Ovary (tissue), 9 donors: ENCODE results near the gene RAB29. TPM values are rescaled to one million over a fixed set of nuclear protein-coding genes. Genes with fewer than 3 reads are reported as not detected.
"Not testable (repeated sequence)": the region's sequence is repeated elsewhere in the genome, so short reads cannot be mapped to it uniquely, and the experiment has no call there.

ENCODE experiments used
- DNase-seq, 5 donors: peaks; one replicate each; pipeline ENCODE4 v3.0.0-alpha.2; 2019 to 2020
- H3K27ac ChIP-seq, 2 donors: fragments of 200-600 bp; one replicate each; pipeline versions ENCODE4 v1.5.1 to v1.8.0; 2019 to 2022
- H3K27me3 ChIP-seq: fragments of 200-600 bp; one replicate; pipeline ENCODE4 v1.8.0; 2022
- H3K36me3 ChIP-seq: fragments of 200-600 bp; sonication (generic); one replicate; pipeline ENCODE4 v1.5.1; 2019
- H3K4me1 ChIP-seq: one replicate; pipeline ENCODE4 v1.8.1; 2013; ENCODE audit warnings: mild to moderate bottlenecking, moderate library complexity; ENCODE audit not compliant: insufficient read depth
- H3K4me3 ChIP-seq: fragments of 200-600 bp; sonication (generic); one replicate; pipeline ENCODE4 v1.5.1; 2017
- H3K9me3 ChIP-seq, 2 donors: fragments of 200-600 bp in 1 of 2; sonication (generic) in 1 of 2; one replicate each; pipeline versions ENCODE4 v1.5.1 to v1.8.1; 2013 to 2019; ENCODE audit warnings: mild to moderate bottlenecking in 1 of 2, moderate library complexity in 1 of 2
- CTCF ChIP-seq, 3 donors: fragments of 450-650 bp in 2 of 3; fragments of 200-600 bp in 1 of 3; IDR thresholded peaks; one replicate each; pipeline versions ENCODE4 v1.5.1 to v1.8.0; 2016 to 2022; ENCODE audit warnings: antibody characterized with exemption in 3 of 3, mild to moderate bottlenecking in 1 of 3
- EP300 ChIP-seq: sonication (generic); formaldehyde crosslinking; IDR thresholded peaks from one replicate; pipeline ENCODE4 v1.6.1; 2017; ENCODE audit warnings: antibody characterized with exemption
- POLR2A ChIP-seq: fragments of 450-650 bp; IDR thresholded peaks from one replicate; pipeline ENCODE4 v1.6.1; 2017; ENCODE audit warnings: antibody characterized with exemption, mild to moderate bottlenecking, moderate library complexity
- WGBS, 3 donors: extraction: QIAGEN DNeasy Blood & Tissue Kit in 1 of 3; methylation state at CpG; one replicate each; pipeline versions ENCODE4 v1.1.5 to v1.1.7; 2013 to 2017; 5-methylcytosine and 5-hydroxymethylcytosine counted together
- intact Hi-C, 4 donors: fragments of 100-400 bp; cut with DNase I; formaldehyde crosslinking; loops; one replicate each; pipeline versions ENCODE4 v1.11.0 to v1.15.1; 2022 to 2023
- polyA plus RNA-seq, 2 donors: library from polyadenylated mRNA; stranded (reverse); fragments of 200-250 nt in 1 of 2; fragments of 350-450 nt in 1 of 2; fragmentation: Illumina TruSeq in 1 of 2; extraction: RNeasy Lipid Tissue Mini Kit (QIAGEN cat#74804) in 1 of 2; gene quantifications; one replicate each; pipeline ENCODE4 v1.2.3, GENCODE V29; 2013 to 2014
- total RNA-seq, 7 donors: library from RNA; depleted of rRNA in 2 of 7; stranded (reverse); fragments of >200 nt in 2 of 7; fragmentation: NEBNext Ultra II Directional in 3 of 7; extraction: Animal tissue kit (Norgen Biotek cat#: 25700) in 3 of 7; gene quantifications; one replicate each; pipeline versions ENCODE4 v1.1.0 to v1.2.4, GENCODE V29; 2016 to 2023
- donor health status: DM: no; HTN: no; CAD: no; lungs with moderate emphysema.
- donor health status: DM: no; HTN: no; CAD: no.
- donor health status: Bipolar disorder and iron deficiency.
- donor health status: DM: yes; HTN: yes; CAD: no.
- donor health status: DM: no; HTN: no; CAD: no.
- donor health status: DM: yes; HTN: yes; CAD: no.

Gene RAB29
- total and polyA plus RNA-seq, 9 donors = 7.2 to 16.4 (median 10.1) TPM

- intact Hi-C loops = no loop called here
- WGBS, 3 donors = 84 to 87% (median 85%) methylated on average over 2 of the region's 2 CpGs
- TF ChIP-seq CTCF (IDR thresholded peaks at IDR 0.05) (no peak), EP300 (no peak), POLR2A (no peak)
- Histone ChIP-seq H3K4me1 (no peaks in the 10 kb centered on the region), H3K4me3 (no peak overlapping the region), H3K27ac (no peak overlapping the region), H3K36me3 (no peaks in the 10 kb centered on the region), H3K9me3 (no peaks in the 10 kb centered on the region), H3K27me3 (no peaks in the 10 kb centered on the region)
- no peak for DNase-seq
Observed at GRCh38 chr1:205733438-205734175, 41.7 kb downstream of the RAB29 start.

GRCh38 chr1:205729945-205730610 is 45.2 kb downstream of the RAB29 start:
- DNase-seq = no peak
- intact Hi-C loops = no loop called here
- Histone ChIP-seq H3K4me3 (no peak overlapping the region), H3K27me3 (no peaks in the 10 kb centered on the region), H3K4me1 (no peaks in the 10 kb centered on the region), H3K36me3 (no peaks in the 10 kb centered on the region), H3K27ac (no peak overlapping the region), H3K9me3 (no peaks in the 10 kb centered on the region)
- no peak for TF ChIP-seq EP300
- no peak for TF ChIP-seq POLR2A
- TF ChIP-seq CTCF (IDR thresholded peaks at IDR 0.05) = no peak
- 88 to 94% (median 92%) methylated on average over 9 of the region's 9 CpGs for WGBS, 3 donors

GRCh38 chr1:205726619-205727125 is 48.6 kb downstream of the RAB29 start:
- 72 to 83% (median 73%) methylated on average over 4 of the region's 4 CpGs for WGBS, 3 donors
- no peak overlapping the region for H3K27ac ChIP-seq
- DNase-seq = no peak
- no peaks in the 10 kb centered on the region for H3K36me3 ChIP-seq
- TF ChIP-seq POLR2A (no peak), EP300 (no peak), CTCF (IDR thresholded peaks at IDR 0.05) (no peak)
- no peak overlapping the region for H3K4me3 ChIP-seq
- no peaks in the 10 kb centered on the region for H3K4me1 ChIP-seq
- intact Hi-C loops = no loop called here
- no peaks in the 10 kb centered on the region for H3K27me3 ChIP-seq
- no peaks in the 10 kb centered on the region for H3K9me3 ChIP-seq

- DNase-seq = no peak
- intact Hi-C loops = no loop called here
- Histone ChIP-seq H3K4me1 (no peaks in the 10 kb centered on the region), H3K27ac (no peak overlapping the region), H3K9me3 (no peaks in the 10 kb centered on the region), H3K27me3 (no peaks in the 10 kb centered on the region), H3K4me3 (no peak overlapping the region), H3K36me3 (no peaks in the 10 kb centered on the region)
- TF ChIP-seq EP300 = no peak
- TF ChIP-seq POLR2A = no peak
- TF ChIP-seq CTCF (IDR thresholded peaks at IDR 0.05) = no peak
- WGBS, 3 donors = 75 to 85% (median 80%) methylated on average over 1 of the region's 1 CpG
Observed at GRCh38 chr1:205725514-205725913, 49.8 kb downstream of the RAB29 start.

DNA sequence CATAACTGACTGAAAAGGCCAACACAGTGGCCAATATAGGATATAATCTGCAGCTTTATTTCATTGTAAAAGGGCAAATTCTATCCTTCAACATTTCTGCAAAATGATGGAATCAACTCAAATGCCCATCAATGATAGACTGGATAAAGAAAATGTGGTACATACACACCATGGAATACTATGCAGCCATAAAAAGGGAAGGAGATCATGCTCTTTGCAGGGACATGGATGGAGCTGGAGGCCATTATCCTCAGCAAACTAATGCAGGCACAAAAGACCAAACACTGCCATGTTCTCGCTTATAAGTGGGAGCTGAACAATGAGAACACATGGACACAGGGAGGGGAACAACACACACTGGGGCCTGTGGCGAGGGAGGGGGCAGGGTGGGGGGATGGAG is 54.5 kb downstream of the RAB29 start:
- H3K4me3 ChIP-seq, H3K27ac ChIP-seq, DNase-seq, intact Hi-C loops, H3K27me3 ChIP-seq, H3K9me3 ChIP-seq, H3K4me1 ChIP-seq, H3K36me3 ChIP-seq: not testable (repeated sequence)
- WGBS, 3 donors = 46 to 100% (median 97%) methylated on average over 2 of the region's 2 CpGs
